Gastrocnemius medialis (tissue), 4 donors: Measurements from ENCODE around the gene HMCN2. TPM values are rescaled to one million over a fixed set of nuclear protein-coding genes. Genes with fewer than 3 reads are reported as not detected.
"Not testable (repeated sequence)": the region's sequence is repeated elsewhere in the genome, so short reads cannot be mapped to it uniquely, and the experiment has no call there.

Experiments used
- ATAC-seq, 2 donors: fragments of 150-250 bp; one replicate each; pipeline ENCODE4 v1.9.1; 2016
- DNase-seq, 2 donors: peaks; one replicate each; pipeline ENCODE4 v3.0.0-alpha.2; 2019
- H3K27ac ChIP-seq, 4 donors: fragments of 200-600 bp; sonication (generic); 1 replicate in 1 of 4; 2 replicates in 3 of 4; pipeline ENCODE4 v1.5.1; 2016 to 2018; ENCODE audit warnings: mild to moderate bottlenecking in 2 of 4, moderate library complexity in 1 of 4
- H3K27me3 ChIP-seq, 3 donors: fragments of 200-600 bp; sonication (generic) in 2 of 3; 1 replicate in 1 of 3; 2 replicates in 2 of 3; pipeline versions ENCODE4 v1.5.1 to v1.6.0; 2016 to 2019; ENCODE audit warnings: mild to moderate bottlenecking in 1 of 3, moderate library complexity in 1 of 3
- H3K36me3 ChIP-seq, 2 donors: fragments of 200-600 bp; sonication (generic) in 1 of 2; one replicate each; pipeline ENCODE4 v1.5.1; 2017 to 2018
- H3K4me1 ChIP-seq, 2 donors: fragments of 200-600 bp; sonication (generic) in 1 of 2; one replicate each; pipeline ENCODE4 v1.5.1; 2016 to 2017; ENCODE audit warnings: mild to moderate bottlenecking in 2 of 2
- H3K4me3 ChIP-seq, 4 donors: fragments of 200-600 bp; sonication (generic) in 3 of 4; 1 replicate in 1 of 4; 2 replicates in 3 of 4; pipeline ENCODE4 v1.5.1; 2016 to 2019; ENCODE audit warnings: mild to moderate bottlenecking in 2 of 4
- H3K9me3 ChIP-seq, 3 donors: fragments of 200-600 bp; sonication (generic) in 2 of 3; 1 replicate in 1 of 3; 2 replicates in 2 of 3; pipeline ENCODE4 v1.5.1; 2016 to 2019
- POLR2A ChIP-seq, 2 donors: fragments of 450-650 bp; IDR thresholded peaks; one replicate each; pipeline ENCODE4 v1.6.1; 2017; ENCODE audit warnings: antibody characterized with exemption in 2 of 2, mild to moderate bottlenecking in 2 of 2, moderate library complexity in 2 of 2
- in situ Hi-C, 4 donors: fragments of 200-750 bp; cut with MboI; loops; one replicate each; pipeline versions ENCODE4 v1.15.0 to v1.8.0; 2017; ENCODE audit warnings: low sequenced_read_pairs in 4 of 4
- intact Hi-C: fragments of 100-400 bp; cut with DNase I; formaldehyde crosslinking; loops from one replicate; pipeline ENCODE4 v1.15.1; 2023; ENCODE audit warnings: low total_unique reads
- total RNA-seq, 4 donors: library from RNA; depleted of rRNA; stranded (reverse); fragments of >200 nt; gene quantifications; one replicate each; pipeline versions ENCODE4 v1.1.0 to v1.2.3, GENCODE V29; 2016
- TF ChIP-seq, protein P1 (sequence below), 5 experiments: fragments of 450-650 bp in 3 of 5; fragments of 200-600 bp in 2 of 5; sonication (generic) in 2 of 5; IDR thresholded peaks in 4 of 5; conservative IDR thresholded peaks in 1 of 5; 1 replicate in 4 of 5; 2 replicates in 1 of 5; pipeline ENCODE4 v1.5.1; 2016 to 2019; ENCODE audit warnings: antibody characterized with exemption in 5 of 5, mild to moderate bottlenecking in 3 of 5, moderate library complexity in 3 of 5

The HMCN2 gene
- total RNA-seq, 4 donors from 2014 or later, result 1.9 to 8.5 (median 7.7) TPM

DNA sequence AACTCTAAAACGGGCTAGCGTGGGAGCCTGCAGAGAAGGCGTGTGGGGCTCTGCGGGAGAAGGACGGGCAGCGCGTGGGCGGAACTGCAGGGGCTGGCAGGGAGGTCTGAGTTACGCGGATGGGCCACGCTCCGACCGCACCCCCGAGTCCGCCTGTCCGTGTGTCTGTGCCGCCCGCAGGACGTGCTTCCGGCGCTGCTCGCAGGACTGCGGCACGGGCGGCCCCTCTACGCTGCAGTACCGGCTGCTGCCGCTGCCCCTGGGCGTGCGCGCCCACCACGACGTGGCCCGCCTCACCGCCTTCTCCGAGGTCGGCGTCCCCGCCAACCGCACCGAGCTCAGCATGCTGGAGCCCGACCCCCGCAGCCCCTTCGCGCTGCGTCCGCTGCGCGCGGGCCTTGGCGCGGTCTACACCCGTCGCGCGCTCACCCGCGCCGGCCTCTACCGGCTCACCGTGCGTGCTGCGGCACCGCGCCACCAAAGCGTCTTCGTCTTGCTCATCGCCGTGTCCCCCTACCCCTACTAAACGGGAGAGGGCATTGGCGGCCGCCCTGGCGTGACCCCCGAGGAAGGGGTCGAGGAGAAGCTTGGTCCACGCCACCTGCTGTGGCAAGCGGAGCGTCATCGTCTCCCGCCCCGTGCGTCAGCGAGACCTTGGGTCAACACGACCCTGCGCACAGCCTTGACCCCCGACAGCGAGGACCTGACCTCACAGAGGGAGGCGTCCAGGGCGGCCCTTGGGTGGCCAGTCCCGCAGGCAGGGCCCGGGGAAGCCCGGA is 167.8 kb downstream of the HMCN2 start:
- TF ChIP-seq POLR2A (IDR thresholded peaks at IDR 0.05), result no peak
- TF ChIP-seq, protein P1, sequence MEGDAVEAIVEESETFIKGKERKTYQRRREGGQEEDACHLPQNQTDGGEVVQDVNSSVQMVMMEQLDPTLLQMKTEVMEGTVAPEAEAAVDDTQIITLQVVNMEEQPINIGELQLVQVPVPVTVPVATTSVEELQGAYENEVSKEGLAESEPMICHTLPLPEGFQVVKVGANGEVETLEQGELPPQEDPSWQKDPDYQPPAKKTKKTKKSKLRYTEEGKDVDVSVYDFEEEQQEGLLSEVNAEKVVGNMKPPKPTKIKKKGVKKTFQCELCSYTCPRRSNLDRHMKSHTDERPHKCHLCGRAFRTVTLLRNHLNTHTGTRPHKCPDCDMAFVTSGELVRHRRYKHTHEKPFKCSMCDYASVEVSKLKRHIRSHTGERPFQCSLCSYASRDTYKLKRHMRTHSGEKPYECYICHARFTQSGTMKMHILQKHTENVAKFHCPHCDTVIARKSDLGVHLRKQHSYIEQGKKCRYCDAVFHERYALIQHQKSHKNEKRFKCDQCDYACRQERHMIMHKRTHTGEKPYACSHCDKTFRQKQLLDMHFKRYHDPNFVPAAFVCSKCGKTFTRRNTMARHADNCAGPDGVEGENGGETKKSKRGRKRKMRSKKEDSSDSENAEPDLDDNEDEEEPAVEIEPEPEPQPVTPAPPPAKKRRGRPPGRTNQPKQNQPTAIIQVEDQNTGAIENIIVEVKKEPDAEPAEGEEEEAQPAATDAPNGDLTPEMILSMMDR (IDR thresholded peaks at IDR 0.05 in 4 of 5, conservative IDR thresholded peaks at IDR 0.05 in 1 of 5), result peak; percentile 22 to 52 (median 42)
- intact Hi-C loops, result no loop called here
- in situ Hi-C loops, result no loop called here
- Histone ChIP-seq H3K4me3 (no peak overlapping the region), H3K36me3 (no peaks in the 10 kb centered on the region), H3K4me1 (no peaks in the 10 kb centered on the region), H3K27ac (no peak overlapping the region), H3K27me3 (no peaks in the 10 kb centered on the region), H3K9me3 (no peaks in the 10 kb centered on the region)
- ATAC-seq, result no peak
- DNase-seq, result no peak

DNA sequence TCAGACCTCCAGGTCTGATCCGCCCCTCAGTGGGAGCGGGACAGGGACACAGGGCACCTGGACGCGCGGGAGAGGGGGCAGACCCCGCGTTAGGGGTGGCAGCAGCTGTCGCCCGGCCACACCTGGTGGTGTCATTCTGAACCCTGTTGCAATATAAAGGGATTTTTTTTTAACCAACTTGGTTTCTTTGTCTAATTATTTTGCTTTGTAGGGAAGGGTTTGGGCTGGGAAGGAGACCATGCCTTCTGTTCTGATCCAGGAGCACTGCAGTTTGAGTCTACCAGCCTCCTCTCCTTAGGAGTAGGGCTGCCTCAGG is 168.3 kb downstream of the HMCN2 start:
- Histone ChIP-seq H3K4me1 (no peaks in the 10 kb centered on the region), H3K36me3 (no peaks in the 10 kb centered on the region), H3K27me3 (no peaks in the 10 kb centered on the region), H3K9me3 (no peaks in the 10 kb centered on the region), H3K27ac (no peak overlapping the region), H3K4me3 (no peak overlapping the region)
- TF ChIP-seq, protein P1 (IDR thresholded peaks at IDR 0.05 in 4 of 5, conservative IDR thresholded peaks at IDR 0.05 in 1 of 5), result no peak
- no peak for TF ChIP-seq POLR2A (IDR thresholded peaks at IDR 0.05)
- intact Hi-C loops (no loop called here), in situ Hi-C loops (no loop called here)
- DNase-seq (no peak), ATAC-seq (no peak)

DNA sequence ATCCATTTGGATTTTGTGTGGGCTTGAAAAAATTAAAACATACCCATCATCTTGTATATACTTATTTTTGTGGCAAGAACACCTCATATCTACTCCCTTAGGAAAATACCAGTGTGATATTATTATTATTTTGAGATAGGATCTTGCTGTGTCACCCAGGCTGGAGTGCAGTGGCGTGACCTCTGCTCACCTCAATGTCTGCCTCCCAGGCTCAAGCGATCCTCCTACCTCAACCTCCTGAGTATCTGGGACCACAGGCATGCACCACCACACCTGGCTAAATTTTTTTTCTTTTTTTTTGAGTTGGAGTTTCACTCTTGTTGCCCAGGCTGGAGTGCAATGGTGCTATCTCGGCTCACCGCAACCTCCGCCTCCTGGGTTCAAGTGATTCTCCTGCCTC is 169.1 kb downstream of the HMCN2 start:
- ATAC-seq, result not testable (repeated sequence)

DNA sequence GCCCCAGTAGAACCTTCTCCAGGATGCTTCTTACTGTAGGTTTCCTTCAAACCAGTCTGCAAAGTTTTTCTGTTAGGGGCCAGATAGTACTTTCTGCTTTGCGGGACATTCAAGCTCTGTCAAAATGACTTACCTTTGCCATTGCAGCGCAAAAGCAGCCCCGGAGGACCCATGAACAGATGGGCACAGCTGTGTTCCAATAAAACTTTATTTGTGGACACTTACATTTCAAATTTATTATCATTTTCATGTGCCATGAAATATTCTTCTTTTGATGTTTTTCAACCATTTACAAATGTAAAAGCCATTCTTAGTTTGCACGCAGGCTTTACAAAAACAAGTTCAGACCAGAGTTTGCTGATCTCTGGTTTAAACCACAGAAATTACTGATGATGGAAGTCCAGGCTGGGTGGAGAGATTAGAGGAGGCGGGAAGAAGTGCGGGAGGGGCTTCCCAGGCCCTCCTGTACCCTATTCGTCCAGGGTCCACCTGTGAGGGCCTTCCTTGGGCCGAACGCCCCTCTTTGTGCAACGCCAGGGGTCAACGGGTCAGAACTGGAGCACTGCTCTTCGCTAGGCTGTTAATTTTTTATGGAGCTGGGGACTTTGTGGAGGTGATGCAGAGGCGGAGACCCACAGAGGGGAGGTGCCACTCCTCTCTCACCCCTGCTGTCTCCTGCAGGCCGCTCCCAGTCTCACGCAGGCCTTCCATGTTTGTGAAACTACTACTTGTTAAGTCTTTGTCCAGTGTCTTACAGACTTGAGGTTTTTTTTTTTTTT is 171.6 kb downstream of the HMCN2 start:
- in situ Hi-C loops (no loop called here), intact Hi-C loops (no loop called here)
- DNase-seq, result no peak
- no peak for TF ChIP-seq POLR2A (IDR thresholded peaks at IDR 0.05)
- TF ChIP-seq, protein P1 (IDR thresholded peaks at IDR 0.05 in 4 of 5, conservative IDR thresholded peaks at IDR 0.05 in 1 of 5), result no peak
- H3K4me3 ChIP-seq, result no peak overlapping the region
- no peaks in the 10 kb centered on the region for H3K9me3 ChIP-seq
- ATAC-seq, result no peak
- H3K27me3 ChIP-seq, result no peaks in the 10 kb centered on the region
- no peak overlapping the region for H3K27ac ChIP-seq
- H3K36me3 ChIP-seq, result no peaks in the 10 kb centered on the region
- H3K4me1 ChIP-seq, result no peaks in the 10 kb centered on the region

More for the DNA sequence above, 169.1 kb downstream of the HMCN2 start:
- H3K36me3 ChIP-seq, H3K4me1 ChIP-seq, H3K9me3 ChIP-seq, H3K27me3 ChIP-seq, in situ Hi-C loops, DNase-seq, intact Hi-C loops, H3K27ac ChIP-seq, H3K4me3 ChIP-seq: not testable (repeated sequence)

DNA sequence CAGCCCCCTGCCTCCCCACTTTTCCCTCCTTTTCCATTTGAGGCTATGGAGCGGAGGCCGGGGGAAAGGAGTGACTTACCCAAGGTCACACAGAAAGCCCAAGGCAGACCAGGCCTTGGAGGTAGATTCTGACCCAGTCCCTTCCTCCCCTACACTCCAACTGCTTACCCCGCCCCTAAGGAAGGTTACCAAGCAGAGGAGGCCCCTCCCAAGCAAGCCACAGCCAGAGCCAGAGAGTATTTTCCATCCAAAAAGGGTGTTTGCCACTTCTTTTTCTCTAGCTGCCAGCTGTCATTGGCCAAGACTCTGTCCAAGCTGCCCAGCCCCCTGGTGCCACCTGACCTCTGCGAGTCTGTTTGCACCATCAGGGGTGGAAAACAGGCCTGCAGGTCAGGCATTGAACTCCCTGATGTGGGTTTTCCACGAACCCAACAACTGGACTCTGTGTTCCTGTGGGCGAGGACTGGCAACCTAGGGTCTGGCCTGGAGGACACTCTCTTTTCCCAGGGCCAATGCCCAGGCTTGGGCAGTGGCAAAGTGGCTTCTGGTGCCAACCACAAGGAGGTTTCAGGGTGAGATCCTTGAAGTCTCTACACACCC is 172.9 kb downstream of the HMCN2 start:
- in situ Hi-C loops (no loop called here), intact Hi-C loops (no loop called here)
- no peak for DNase-seq
- no peak for ATAC-seq
- no peak for TF ChIP-seq POLR2A (IDR thresholded peaks at IDR 0.05)
- no peak overlapping the region for H3K4me3 ChIP-seq
- no peak overlapping the region for H3K27ac ChIP-seq
- no peaks in the 10 kb centered on the region for H3K9me3 ChIP-seq
- no peaks in the 10 kb centered on the region for H3K4me1 ChIP-seq
- no peaks in the 10 kb centered on the region for H3K27me3 ChIP-seq
- no peaks in the 10 kb centered on the region for H3K36me3 ChIP-seq
